HG02623 (cell line): ENCODE results near the gene DNAJC3.
"Not testable (repeated sequence)": the region's sequence is repeated elsewhere in the genome, so short reads cannot be mapped to it uniquely, and the experiment has no call there.

Experiments used
- ATAC-seq: cut with Tn5 transposase; IDR thresholded peaks from one replicate; pipeline ENCODE4 v1.9.1; 2021; ENCODE audit warnings: moderate library complexity; ENCODE audit not compliant: unreplicated experiment

DNAJC3 gene

GRCh38 chr13:95771905-95772304 lies 95.0 kb downstream of the DNAJC3 start:
- no peak for ATAC-seq

GRCh38 chr13:95779522-95779921 lies 102.6 kb downstream of the DNAJC3 start:
- no peak for ATAC-seq

GRCh38 chr13:95781016-95781415 lies 104.1 kb downstream of the DNAJC3 start:
- ATAC-seq, result no peak

- ATAC-seq, result not testable (repeated sequence)
These were observed 105.0 kb downstream of the DNAJC3 start for GRCh38 chr13:95781940-95782339.

GRCh38 chr13:95783747-95784146 lies 106.8 kb downstream of the DNAJC3 start:
- ATAC-seq, result no peak

- ATAC-seq, result no peak
These were observed 107.4 kb downstream of the DNAJC3 start for GRCh38 chr13:95784161-95784899.

- no peak for ATAC-seq
These were observed 108.0 kb downstream of the DNAJC3 start for GRCh38 chr13:95784900-95785290.

- no peak for ATAC-seq
These were observed 110.6 kb downstream of the DNAJC3 start for GRCh38 chr13:95787356-95788099.

- no peak for ATAC-seq
These were observed 111.1 kb downstream of the DNAJC3 start for GRCh38 chr13:95788100-95788463.

GRCh38 chr13:95789315-95789714 lies 112.4 kb downstream of the DNAJC3 start:
- ATAC-seq, result not testable (repeated sequence)

- ATAC-seq, result no peak
These were observed 114.3 kb downstream of the DNAJC3 start for GRCh38 chr13:95791084-95791722.

GRCh38 chr13:95793018-95793555 lies 116.1 kb downstream of the DNAJC3 start:
- no peak for ATAC-seq

GRCh38 chr13:95793781-95794180 lies 116.8 kb downstream of the DNAJC3 start:
- ATAC-seq, result no peak

- no peak for ATAC-seq
These were observed 120.1 kb downstream of the DNAJC3 start for GRCh38 chr13:95797016-95797415.

- no peak for ATAC-seq
These were observed 123.5 kb downstream of the DNAJC3 start for GRCh38 chr13:95800436-95800835.

- no peak for ATAC-seq
These were observed 124.9 kb downstream of the DNAJC3 start for GRCh38 chr13:95801825-95802224.

GRCh38 chr13:95805921-95806320 lies 129.0 kb downstream of the DNAJC3 start:
- ATAC-seq, result no peak

- no peak for ATAC-seq
These were observed 132.5 kb downstream of the DNAJC3 start for GRCh38 chr13:95809429-95809828.

- no peak for ATAC-seq
These were observed 136.2 kb downstream of the DNAJC3 start for GRCh38 chr13:95813139-95813538.

GRCh38 chr13:95814495-95814894 lies 137.6 kb downstream of the DNAJC3 start:
- ATAC-seq, result no peak

GRCh38 chr13:95822303-95822702 lies 145.4 kb downstream of the DNAJC3 start:
- ATAC-seq, result no peak

GRCh38 chr13:95833126-95833525 lies 156.2 kb downstream of the DNAJC3 start:
- ATAC-seq, result no peak
